Spleen (tissue), 11 donors: ENCODE results near the gene MYOM3. TPM values are rescaled to one million over a fixed set of nuclear protein-coding genes. Genes with fewer than 3 reads are reported as not detected.
A peak's percentile ranks its signal among the peaks of the same experiment; 100 is the strongest.

ENCODE experiments used
- DNase-seq: peaks from one replicate; pipeline ENCODE4 v3.0.0-alpha.2; 2020
- H3K27ac ChIP-seq, 8 donors: fragments of 200-600 bp; sonication (generic) in 7 of 8; 1 replicate in 4 of 8; 2 replicates in 4 of 8; pipeline versions ENCODE4 v1.5.0 to v1.8.0; 2016 to 2021; ENCODE audit warnings: inconsistent platforms in 4 of 8, mild to moderate bottlenecking in 4 of 8, moderate library complexity in 1 of 8
- H3K27me3 ChIP-seq, 7 donors: fragments of 200-600 bp; sonication (generic) in 6 of 7; replicated peaks in 1 of 7; 1 replicate in 4 of 7; 2 replicates in 3 of 7; pipeline versions ENCODE4 v1.5.0 to v1.8.0; 2016 to 2021; ENCODE audit warnings: inconsistent platforms in 3 of 7, mild to moderate bottlenecking in 1 of 7
- H3K36me3 ChIP-seq, 6 donors: fragments of 200-600 bp; sonication (generic) in 5 of 6; 1 replicate in 4 of 6; 2 replicates in 2 of 6; pipeline versions ENCODE4 v1.5.0 to v1.8.0; 2016 to 2021; ENCODE audit warnings: inconsistent platforms in 2 of 6
- H3K4me1 ChIP-seq, 6 donors: fragments of 200-600 bp; sonication (generic) in 5 of 6; 1 replicate in 3 of 6; 2 replicates in 3 of 6; pipeline versions ENCODE4 v1.5.0 to v1.8.0; 2016 to 2021; ENCODE audit warnings: inconsistent platforms in 3 of 6
- H3K4me3 ChIP-seq, 8 donors: fragments of 200-600 bp; sonication (generic) in 7 of 8; 1 replicate in 4 of 8; 2 replicates in 4 of 8; pipeline versions ENCODE4 v1.5.0 to v1.8.0; 2016 to 2021; ENCODE audit warnings: inconsistent platforms in 4 of 8, mild to moderate bottlenecking in 4 of 8, moderate library complexity in 2 of 8
- H3K9me3 ChIP-seq, 8 donors: fragments of 200-600 bp; sonication (generic) in 7 of 8; 1 replicate in 4 of 8; 2 replicates in 4 of 8; pipeline versions ENCODE4 v1.5.0 to v1.8.0; 2016 to 2021; ENCODE audit warnings: inconsistent platforms in 4 of 8
- CTCF ChIP-seq, 11 experiments: fragments of 200-600 bp in 7 of 11; fragments of 450-650 bp in 4 of 11; sonication (generic) in 4 of 11; IDR thresholded peaks in 8 of 11; conservative IDR thresholded peaks in 3 of 11; 1 replicate in 7 of 11; 2 replicates in 4 of 11; pipeline versions ENCODE4 v1.4.0 to v1.8.0; 2016 to 2021; ENCODE audit warnings: antibody characterized with exemption in 11 of 11, inconsistent platforms in 4 of 11, mild to moderate bottlenecking in 1 of 11
- POLR2A ChIP-seq, 3 donors: fragments of 450-650 bp; IDR thresholded peaks; one replicate each; pipeline ENCODE4 v1.5.1; 2017; ENCODE audit warnings: antibody characterized with exemption in 3 of 3, mild to moderate bottlenecking in 1 of 3
- POLR2AphosphoS5 ChIP-seq, 3 donors: sonication (generic); formaldehyde crosslinking; IDR thresholded peaks; one replicate each; pipeline ENCODE4 v1.5.1; 2017; ENCODE audit warnings: antibody characterized with exemption in 3 of 3
- WGBS, 5 donors: extraction: QIAGEN DNeasy Blood & Tissue Kit in 3 of 5; methylation state at CpG; one replicate each; pipeline versions ENCODE4 v1.1.5 to v1.1.7; 2013 to 2018; 5-methylcytosine and 5-hydroxymethylcytosine counted together
- intact Hi-C: fragments of 100-400 bp; cut with DNase I; formaldehyde crosslinking; loops from one replicate; pipeline ENCODE4 v1.15.0; 2023; ENCODE audit warnings: low total_unique reads
- polyA plus RNA-seq, 3 donors: library from polyadenylated mRNA; stranded (reverse); fragments of 200-250 nt; gene quantifications; one replicate each; pipeline ENCODE4 v1.2.1, GENCODE V29; 2013
- total RNA-seq, 7 donors: library from RNA; depleted of rRNA in 3 of 7; stranded (reverse); fragments of >200 nt in 3 of 7; fragmentation: NEBNext Ultra II Directional in 4 of 7; extraction: Animal tissue kit (Norgen Biotek cat#: 25700) in 4 of 7; gene quantifications; one replicate each; pipeline versions ENCODE4 v1.1.0 to v1.2.1, GENCODE V29; 2016 to 2021
- donor health status: healthy with polysubstance abuse.
- donor health status: DM: no; HTN: no; CAD: no; lungs with moderate emphysema.
- donor health status: DM: no; HTN: no; CAD: no.
- donor health status: Bipolar disorder and iron deficiency.
- donor health status: healthy.
- donor health status: DM: no; HTN: no; CAD: no.
- donor health status: DM: yes; HTN: yes; CAD: no.

MYOM3 gene
- total and polyA plus RNA-seq, 10 donors: 0.02 to 0.06 (median 0.06) TPM; not detected in 7

- intact Hi-C loops: no loop called here
- WGBS, 5 donors: 80 to 86% (median 84%) methylated on average over 12 of the region's 12 CpGs
Measured at GRCh38 chr1:24067978-24068377, 44.0 kb downstream of the MYOM3 start.

GRCh38 chr1:24065304-24065703 is 46.6 kb downstream of the MYOM3 start:
- H3K4me1 ChIP-seq: no peaks in the 10 kb centered on the region
- DNase-seq: no peak
- no peak overlapping the region for H3K27ac ChIP-seq
- 47 to 68% (median 54%) methylated on average over 7 of the region's 7 CpGs for WGBS, 5 donors
- H3K27me3 ChIP-seq: peaks cover 0 to 35% (median 0%) of the 10 kb centered on the region in 7 donors
- no peak overlapping the region for H3K4me3 ChIP-seq
- TF ChIP-seq CTCF (IDR thresholded peaks at IDR 0.05 in 8 of 11, conservative IDR thresholded peaks at IDR 0.05 in 3 of 11): no peak
- TF ChIP-seq POLR2A (IDR thresholded peaks at IDR 0.05): no peak
- TF ChIP-seq POLR2AphosphoS5 (IDR thresholded peaks at IDR 0.05): no peak
- H3K36me3 ChIP-seq: no peaks in the 10 kb centered on the region
- H3K9me3 ChIP-seq: peaks cover 0 to 13% (median 7%) of the 10 kb centered on the region in 8 donors
- intact Hi-C loops: no loop called here

More at GRCh38 chr1:24067978-24068377, 44.0 kb downstream of the MYOM3 start:
- Histone ChIP-seq H3K4me1 (peaks cover 0 to 11% (median 7%) of the 10 kb centered on the region in 6 donors), H3K27ac (no peak overlapping the region), H3K4me3 (no peak overlapping the region), H3K27me3 (peaks cover 0 to 28% (median 0%) of the 10 kb centered on the region in 7 donors), H3K36me3 (no peaks in the 10 kb centered on the region), H3K9me3 (peaks cover 0 to 1% (median 0%) of the 10 kb centered on the region in 8 donors)
- TF ChIP-seq POLR2AphosphoS5 (IDR thresholded peaks at IDR 0.05) (no peak), CTCF (IDR thresholded peaks at IDR 0.05 in 8 of 11, conservative IDR thresholded peaks at IDR 0.05 in 3 of 11) (no peak), POLR2A (IDR thresholded peaks at IDR 0.05) (no peak)
- DNase-seq: no peak

GRCh38 chr1:24062221-24062620 is 49.7 kb downstream of the MYOM3 start:
- Histone ChIP-seq H3K9me3 (peaks cover 0 to 13% (median 7%) of the 10 kb centered on the region in 8 donors), H3K27ac (no peak overlapping the region), H3K4me1 (no peaks in the 10 kb centered on the region), H3K36me3 (no peaks in the 10 kb centered on the region), H3K4me3 (no peak overlapping the region), H3K27me3 (peaks cover 0 to 10% (median 0%) of the 10 kb centered on the region in 7 donors)
- WGBS, 5 donors: 43 to 75% (median 71%) methylated on average over 2 of the region's 2 CpGs
- intact Hi-C loops: no loop called here
- TF ChIP-seq POLR2AphosphoS5 (IDR thresholded peaks at IDR 0.05) (no peak), POLR2A (IDR thresholded peaks at IDR 0.05) (no peak), CTCF (IDR thresholded peaks at IDR 0.05 in 8 of 11, conservative IDR thresholded peaks at IDR 0.05 in 3 of 11) (no peak)
- DNase-seq: peak; percentile 4

GRCh38 chr1:24060482-24060881 is 51.5 kb downstream of the MYOM3 start:
- Histone ChIP-seq H3K4me1 (no peaks in the 10 kb centered on the region), H3K4me3 (no peak overlapping the region), H3K27me3 (peaks cover 0 to 10% (median 0%) of the 10 kb centered on the region in 7 donors), H3K9me3 (peaks cover 0 to 13% (median 7%) of the 10 kb centered on the region in 8 donors), H3K27ac (no peak overlapping the region), H3K36me3 (no peaks in the 10 kb centered on the region)
- peak; percentile 23 for DNase-seq
- intact Hi-C loops: no loop called here
- 88 to 93% (median 90%) methylated on average over 12 to 13 of the region's 13 CpGs for WGBS, 5 donors
- TF ChIP-seq CTCF (IDR thresholded peaks at IDR 0.05 in 8 of 11, conservative IDR thresholded peaks at IDR 0.05 in 3 of 11) (no peak), POLR2AphosphoS5 (IDR thresholded peaks at IDR 0.05) (no peak), POLR2A (IDR thresholded peaks at IDR 0.05) (no peak)
